ENCODE results near the gene OR56B1.

Gene OR56B1

DNA sequence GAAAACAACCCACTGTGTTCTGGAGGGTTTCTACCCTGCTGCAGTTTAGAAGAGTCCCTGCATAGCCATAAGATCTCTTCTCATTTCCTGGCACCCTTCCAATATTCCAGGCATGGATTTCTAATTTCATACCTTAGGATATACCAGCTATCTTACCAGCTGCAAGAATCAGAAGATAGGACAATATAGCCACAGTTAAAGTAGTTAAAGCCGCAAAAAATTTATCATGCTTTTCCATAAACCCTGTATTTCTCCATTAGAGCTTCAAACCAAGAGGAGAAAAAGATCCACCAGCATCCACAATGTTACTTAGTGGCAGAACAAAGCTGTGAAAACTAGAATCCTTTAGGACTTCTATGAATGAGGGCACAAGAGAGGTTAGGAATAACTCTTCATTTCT, 8.6 kb upstream of the OR56B1 start:
- DNase-seq (ENCODE audit: low read depth in 2 of 2) = no peak

DNA sequence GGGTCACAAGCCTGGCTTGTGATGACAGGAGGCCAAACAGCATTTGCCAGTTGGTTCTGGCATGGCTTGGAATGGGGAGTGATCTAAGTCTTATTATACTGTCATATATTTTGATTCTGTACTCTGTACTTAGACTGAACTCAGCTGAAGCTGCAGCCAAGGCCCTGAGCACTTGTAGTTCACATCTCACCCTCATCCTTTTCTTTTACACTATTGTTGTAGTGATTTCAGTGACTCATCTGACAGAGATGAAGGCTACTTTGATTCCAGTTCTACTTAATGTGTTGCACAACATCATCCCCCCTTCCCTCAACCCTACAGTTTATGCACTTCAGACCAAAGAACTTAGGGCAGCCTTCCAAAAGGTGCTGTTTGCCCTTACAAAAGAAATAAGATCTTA, 843 bp downstream of the OR56B1 start:
- DNase-seq (ENCODE audit: low read depth in 2 of 2) = no peak

DNA sequence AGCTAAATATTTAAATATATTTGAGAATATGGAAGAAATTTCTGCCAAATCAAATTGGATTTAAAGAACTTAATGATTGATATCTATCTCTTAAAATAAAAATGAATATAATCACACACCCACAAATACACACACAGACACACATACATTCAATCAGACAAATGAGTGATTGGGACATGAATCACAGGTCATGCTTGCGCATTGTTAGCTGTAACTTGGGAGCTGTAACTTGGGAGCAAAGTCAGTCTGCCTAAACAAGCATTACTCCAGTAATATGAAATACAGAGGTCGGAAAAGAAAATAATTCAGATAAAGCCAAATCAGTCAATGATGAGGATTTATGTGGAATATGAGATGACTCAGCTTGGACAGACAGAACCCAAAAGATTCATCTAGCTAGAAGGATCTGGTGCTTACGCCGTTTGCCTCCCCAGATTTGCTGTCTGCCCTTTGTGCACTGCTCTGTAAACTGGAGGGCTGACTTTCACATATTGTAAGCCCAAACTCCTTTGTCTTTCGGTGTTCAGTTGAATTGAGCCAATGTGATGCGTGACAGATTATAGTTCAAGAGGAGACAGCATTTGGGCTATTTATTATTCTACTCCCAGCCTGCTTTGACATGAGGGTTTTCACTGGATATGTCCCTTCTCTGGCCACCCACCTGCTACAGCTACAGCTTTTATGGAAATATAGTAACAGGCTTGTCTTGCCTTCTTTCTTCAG, 1.6 kb downstream of the OR56B1 start:
- DNase-seq (ENCODE audit: low read depth in 2 of 2) = no peak

- DNase-seq (ENCODE audit: low read depth in 2 of 2) = no peak
These were observed 2.2 kb downstream of the OR56B1 start for GRCh38 chr11:5738431-5738830.

DNA sequence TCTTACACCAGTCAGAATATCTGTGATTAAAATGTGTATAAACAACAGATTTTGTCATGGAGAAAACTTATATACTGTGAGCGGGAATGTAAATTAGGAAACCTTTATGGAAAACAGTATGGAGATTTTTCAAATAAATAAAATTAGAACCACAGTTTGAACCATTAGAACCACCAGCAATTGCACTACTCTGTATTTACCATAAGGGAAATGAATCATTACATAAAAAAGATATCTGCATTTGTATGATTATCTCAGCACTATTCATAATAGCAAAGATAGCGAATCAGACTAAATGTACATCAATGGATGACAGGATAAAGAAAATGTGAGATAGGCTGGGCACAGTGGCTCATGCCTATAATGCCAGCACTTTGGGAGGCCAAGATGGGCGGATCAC, 10.4 kb downstream of the OR56B1 start:
- no peak for DNase-seq (ENCODE audit: low read depth in 2 of 2)

DNA sequence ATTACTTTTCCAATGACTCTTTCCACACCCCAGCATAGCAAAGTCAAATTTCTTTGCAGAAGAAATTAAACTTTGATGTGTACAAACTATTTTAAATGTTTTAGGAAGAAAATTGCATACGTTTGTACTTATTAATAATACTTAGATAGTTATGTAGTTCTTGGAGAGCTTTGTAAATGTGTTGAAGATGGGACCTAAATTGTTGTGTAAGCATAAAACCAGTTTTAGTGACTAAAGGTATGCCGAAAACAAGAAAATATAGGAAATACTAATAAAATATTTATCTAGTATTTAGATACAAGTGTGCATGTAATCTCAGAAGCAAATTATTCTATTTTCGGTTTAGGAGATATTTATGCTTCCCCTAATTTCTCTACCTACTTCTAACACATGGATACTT, 13.6 kb downstream of the OR56B1 start:
- DNase-seq (ENCODE audit: low read depth in 2 of 2) = no peak

DNA sequence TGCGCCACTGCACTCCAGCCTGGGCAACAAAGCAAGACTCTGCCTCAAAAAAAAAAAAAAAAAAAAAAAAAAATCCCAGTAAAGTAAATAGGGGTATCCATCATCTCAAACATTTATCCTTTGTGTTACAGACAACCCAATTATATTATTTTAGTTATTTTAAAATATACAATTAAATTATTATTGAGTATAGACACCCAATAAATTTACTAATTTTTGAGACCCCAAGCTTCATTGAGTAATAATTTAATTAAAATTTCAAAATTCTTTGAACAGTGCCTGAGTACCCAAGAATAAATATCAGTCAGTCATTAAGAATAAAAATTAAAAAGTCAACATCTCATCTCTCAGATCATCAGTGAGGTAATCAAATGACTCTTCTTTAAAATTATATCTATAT, 17.7 kb downstream of the OR56B1 start, which contains the start of gene OR52N4:
Gene OR52N4, plus strand, starts transcription at position 301 of the 400 bp plus-strand sequence. CDS start 498 bp downstream, outside the sequence.
- DNase-seq (ENCODE audit: low read depth in 2 of 2) = no peak

DNA sequence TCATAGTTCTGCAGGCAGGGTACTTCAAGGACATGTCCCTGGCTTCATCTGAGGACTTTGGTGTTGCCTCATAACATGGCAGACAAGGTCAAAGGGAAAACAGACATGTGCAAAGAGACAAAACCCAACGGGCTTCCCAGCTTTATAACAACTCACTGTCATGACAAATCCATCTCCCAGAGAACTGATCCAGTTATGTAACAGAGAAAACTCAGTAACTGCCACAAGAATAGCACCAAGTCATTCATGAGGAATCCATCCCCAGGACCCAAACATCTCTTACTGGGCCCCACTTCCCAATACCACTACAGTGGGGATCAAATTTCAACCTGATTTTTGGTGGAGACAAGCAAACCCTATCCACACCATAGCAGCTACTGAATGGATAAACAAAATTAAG, 30.8 kb downstream of the OR56B1 start:
- no peak for DNase-seq (ENCODE audit: low read depth in 2 of 2)

- no peak for DNase-seq (ENCODE audit: low read depth in 2 of 2)
These were observed 47.0 kb downstream of the OR56B1 start, which contains the start of gene OR52N5 for GRCh38 chr11:5783255-5783654. TSS of gene OR52N5 (minus strand) at chr11:5783355. CDS start at chr11:5778634, 4,721 bp downstream.

Measured in stimulated activated CD8-positive, alpha-beta memory T cell treated with anti-CD3 and anti-CD28 coated beads, Interleukin-7, amount 100 ng/mL, for 1 hour (primary cell).